K562 (cell line): ENCODE data around the gene TUT1. TPM values are rescaled to one million over a fixed set of nuclear protein-coding genes. Genes with fewer than 3 reads are reported as not detected.

Experiments used
- BHLHE40 ChIP-seq: IDR thresholded peaks from 2 replicates; pipeline ENCODE4 v1.6.1; 2011; ENCODE audit warnings: low read length, improper control_type of control experiment
- BMI1 ChIP-seq: fragments of 150-350 bp; IDR thresholded peaks from 2 replicates; pipeline ENCODE4 v1.6.1; 2014; ENCODE audit warnings: low read length
- CBX1 ChIP-seq: sonication (generic); IDR thresholded peaks from 2 replicates; pipeline ENCODE4 v1.6.1; 2016; ENCODE audit warnings: antibody characterized with exemption, low read depth, mild to moderate bottlenecking
- CGGBP1 ChIP-seq: fragments of 250-450 bp; sonication (Bioruptor Pico); IDR thresholded peaks from 2 replicates; pipeline ENCODE4 v1.9.0; 2021; ENCODE audit warnings: mild to moderate bottlenecking
- CSDE1 ChIP-seq, 2 experiments: fragments of 450-650 bp; IDR thresholded peaks; 2 replicates each; pipeline ENCODE4 v1.6.1; 2016; ENCODE audit warnings: mild to moderate bottlenecking in 1 of 2
- CTBP1 ChIP-seq: fragments of 450-650 bp; IDR thresholded peaks from 2 replicates; pipeline ENCODE4 v1.6.1; 2016; ENCODE audit warnings: borderline replicate concordance
- DMBX1 ChIP-seq: fragments of 250-450 bp; sonication (Bioruptor Pico); IDR thresholded peaks from 2 replicates; pipeline ENCODE4 v1.8.0; 2022; ENCODE audit warnings: inconsistent platforms, mild to moderate bottlenecking, moderate library complexity, borderline replicate concordance
- EP300 ChIP-seq: IDR thresholded peaks from 2 replicates; pipeline ENCODE4 v1.6.1; 2012; ENCODE audit warnings: low read length, improper control_type of control experiment
- FOXK2 ChIP-seq, 2 experiments: fragments of 450-650 bp; IDR thresholded peaks in 1 of 2; conservative IDR thresholded peaks in 1 of 2; 2 replicates each; pipeline ENCODE4 v1.6.1; 2016; ENCODE audit warnings: low read depth in 2 of 2, mild to moderate bottlenecking in 1 of 2
- GABPA ChIP-seq: fragments of 200-800 bp; sonication (Bioruptor generic); conservative IDR thresholded peaks from 2 replicates; pipeline ENCODE4 v1.6.1; 2016; ENCODE audit warnings: low read depth, missing genetic modification characterization, missing compliant biosample characterization
- GTF2E2 ChIP-seq: fragments of 200-800 bp; sonication (Bioruptor generic); IDR thresholded peaks from 2 replicates; pipeline ENCODE4 v1.6.1; 2016; ENCODE audit warnings: missing genetic modification characterization, missing compliant biosample characterization
- HNRNPUL1 ChIP-seq: fragments of 200-400 bp; formaldehyde crosslinking; IDR thresholded peaks from 2 replicates; pipeline ENCODE4 v1.6.1; 2017; ENCODE audit warnings: low read length
- MAX ChIP-seq: sonication (generic); formaldehyde crosslinking; IDR thresholded peaks from 2 replicates; pipeline ENCODE4 v1.9.0; 2022; ENCODE audit warnings: mild to moderate bottlenecking, missing genetic modification reagents
- MEF2D ChIP-seq: conservative IDR thresholded peaks from 2 replicates; pipeline ENCODE4 v1.6.1; 2016; ENCODE audit warnings: low read depth, missing genetic modification characterization, missing compliant biosample characterization
- SIX5 ChIP-seq, 2 experiments: IDR thresholded peaks; 2 replicates each; pipeline ENCODE4 v1.6.1; 2011; ENCODE audit warnings: low read length in 2 of 2, borderline replicate concordance in 1 of 2, low read depth in 1 of 2, mild to moderate bottlenecking in 1 of 2, moderate library complexity in 1 of 2; ENCODE audit not compliant: insufficient read depth in 1 of 2
- SMAD2 ChIP-seq: fragments of 150-350 bp; IDR thresholded peaks from 2 replicates; pipeline ENCODE4 v1.6.1; 2014; ENCODE audit warnings: low read depth, mild to moderate bottlenecking, low read length
- TCFL5 ChIP-seq: fragments of 250-450 bp; sonication (Bioruptor Pico); conservative IDR thresholded peaks from 2 replicates; pipeline ENCODE4 v1.6.1; 2021; ENCODE audit warnings: mild to moderate bottlenecking, moderate library complexity, matching md5 sums
- ZBTB1 ChIP-seq: sonication (generic); formaldehyde crosslinking; IDR thresholded peaks from 2 replicates; pipeline ENCODE4 v1.8.1; 2023; ENCODE audit warnings: missing genetic modification reagents, low read depth, mild to moderate bottlenecking, borderline replicate concordance
- ZBTB49 ChIP-seq: sonication (generic); formaldehyde crosslinking; IDR thresholded peaks from 2 replicates; pipeline ENCODE4 v1.8.0; 2022; ENCODE audit warnings: missing genetic modification reagents, mild to moderate bottlenecking, borderline replicate concordance
- ZC3H8 ChIP-seq: fragments of 450-650 bp; IDR thresholded peaks from 2 replicates; pipeline ENCODE4 v1.6.1; 2017
- ZEB2 ChIP-seq: fragments of 450-650 bp; IDR thresholded peaks from 2 replicates; pipeline ENCODE4 v1.6.1; 2016
- ZNF165 ChIP-seq: fragments of 250-450 bp; sonication (Bioruptor Pico); IDR thresholded peaks from 2 replicates; pipeline ENCODE4 v1.4.0; 2020; ENCODE audit warnings: borderline replicate concordance
- ZNF445 ChIP-seq: fragments of 250-450 bp; sonication (Bioruptor Pico); IDR thresholded peaks from 2 replicates; pipeline ENCODE4 v1.4.0; 2020; ENCODE audit warnings: low read depth, mild to moderate bottlenecking, moderate library complexity
- ZNF644 ChIP-seq: fragments of 200-800 bp; sonication (Bioruptor generic); IDR thresholded peaks from 2 replicates; pipeline ENCODE4 v1.6.1; 2016; ENCODE audit warnings: low read depth, missing genetic modification characterization, missing compliant biosample characterization
- ZNF707 ChIP-seq: fragments of 250-450 bp; sonication (Bioruptor Pico); conservative IDR thresholded peaks from 2 replicates; pipeline ENCODE4 v1.8.0; 2022; ENCODE audit warnings: inconsistent platforms, mild to moderate bottlenecking, moderate library complexity
- ZNF77 ChIP-seq: fragments of 250-450 bp; sonication (Bioruptor Pico); IDR thresholded peaks from 2 replicates; pipeline ENCODE4 v1.5.0; 2020
- ZSCAN29 ChIP-seq: fragments of 450-650 bp; IDR thresholded peaks from 2 replicates; pipeline ENCODE4 v1.6.1; 2017
- polyA plus RNA-seq, 8 experiments: library from polyadenylated mRNA; depleted of rRNA in 4 of 8; stranded (reverse) in 5 of 8; unstranded in 3 of 8; fragments of >200 nt; fragmentation: Nextera tagmentation in 2 of 8; fragmentation: Illumina TruSeq in 1 of 8; extraction: Ambion mirVana in 2 of 8; extraction: Trizol in 1 of 8; gene quantifications; 2 replicates each; pipeline versions ENCODE4 v1.2.1 to v1.2.3, GENCODE V29; 2011 to 2014; ENCODE audit warnings: inconsistent platforms in 1 of 8, missing spikeins in 1 of 8
- total RNA-seq, 7 experiments: library from RNA; depleted of rRNA in 6 of 7; stranded (reverse); fragments of >200 nt in 6 of 7; fragmentation: Illumina TruSeq in 2 of 7; extraction: Trizol in 2 of 7; gene quantifications; 2 replicates each; pipeline versions ENCODE4 v1.2.1 to v1.2.3, GENCODE V29; 2011 to 2021; ENCODE audit warnings: low replicate concordance in 1 of 7
- TF ChIP-seq, protein P1 (sequence below): fragments of 250-450 bp; sonication (Bioruptor Pico); IDR thresholded peaks from 2 replicates; pipeline ENCODE4 v1.5.0; 2022; ENCODE audit warnings: mild to moderate bottlenecking

TUT1 gene
- total and polyA plus RNA-seq, 9 of the 15 experiments (the other 6 are each of a cell fraction or from before 2014, with no cell fraction given): 0.66 to 44.3 (median 15.7) TPM

DNA sequence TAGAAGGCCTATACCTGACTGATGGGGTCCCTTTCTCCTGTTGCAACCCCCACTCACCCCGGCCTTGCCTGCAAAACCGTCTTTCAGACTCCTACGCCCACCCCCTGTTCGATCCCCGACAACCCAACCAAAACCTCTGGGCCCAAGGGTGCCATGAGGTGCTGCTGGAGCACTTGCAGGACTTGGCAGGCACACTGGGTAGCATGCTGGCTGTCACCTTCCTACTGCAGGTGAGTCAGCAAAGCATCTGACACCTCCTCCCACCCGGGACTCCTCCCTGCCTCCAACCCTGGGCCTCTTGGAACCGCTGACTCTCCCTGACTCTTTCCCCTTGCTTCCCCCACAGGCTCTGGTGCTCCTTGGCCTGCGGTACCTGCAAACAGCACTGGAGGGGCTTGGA, 23.0 kb upstream of the TUT1 start (continued):
- no peak for TF ChIP-seq TCFL5
- TF ChIP-seq BMI1: no peak
- no peak for TF ChIP-seq EP300
- no peak for TF ChIP-seq SIX5 (IDR thresholded peaks at IDR 0.05; ENCODE audit: borderline replicate concordance in 1 of 2, insufficient read depth in 1 of 2, low read depth in 1 of 2, low read length in 2 of 2)
- no peak for TF ChIP-seq ZNF644 (tag)
- TF ChIP-seq ZNF445 (CRISPR knock-in tag): no peak
- no peak for TF ChIP-seq CBX1
- no peak for TF ChIP-seq DMBX1 (CRISPR knock-in tag)
- peak; percentile 52 for TF ChIP-seq MAX (CRISPR knock-in tag)
- 0 out of 4 replicates have a peak, but pooled peaks of 1 of the 2 experiments have one; percentile 21 for TF ChIP-seq FOXK2 (conservative IDR thresholded peaks at IDR 0.05 in 1 of 2, IDR thresholded peaks at IDR 0.05 in 1 of 2; ENCODE audit: low read depth in 2 of 2)
- no peak for TF ChIP-seq ZBTB1 (CRISPR knock-in tag)
- TF ChIP-seq CSDE1 (IDR thresholded peaks at IDR 0.05): no peak
- TF ChIP-seq ZNF77 (CRISPR knock-in tag): no peak
- TF ChIP-seq ZNF165 (CRISPR knock-in tag): no peak
- TF ChIP-seq CGGBP1 (CRISPR knock-in tag): no peak
- no peak for TF ChIP-seq HNRNPUL1
- no peak for TF ChIP-seq ZSCAN29
- no peak for TF ChIP-seq ZBTB49
- TF ChIP-seq, protein P1, sequence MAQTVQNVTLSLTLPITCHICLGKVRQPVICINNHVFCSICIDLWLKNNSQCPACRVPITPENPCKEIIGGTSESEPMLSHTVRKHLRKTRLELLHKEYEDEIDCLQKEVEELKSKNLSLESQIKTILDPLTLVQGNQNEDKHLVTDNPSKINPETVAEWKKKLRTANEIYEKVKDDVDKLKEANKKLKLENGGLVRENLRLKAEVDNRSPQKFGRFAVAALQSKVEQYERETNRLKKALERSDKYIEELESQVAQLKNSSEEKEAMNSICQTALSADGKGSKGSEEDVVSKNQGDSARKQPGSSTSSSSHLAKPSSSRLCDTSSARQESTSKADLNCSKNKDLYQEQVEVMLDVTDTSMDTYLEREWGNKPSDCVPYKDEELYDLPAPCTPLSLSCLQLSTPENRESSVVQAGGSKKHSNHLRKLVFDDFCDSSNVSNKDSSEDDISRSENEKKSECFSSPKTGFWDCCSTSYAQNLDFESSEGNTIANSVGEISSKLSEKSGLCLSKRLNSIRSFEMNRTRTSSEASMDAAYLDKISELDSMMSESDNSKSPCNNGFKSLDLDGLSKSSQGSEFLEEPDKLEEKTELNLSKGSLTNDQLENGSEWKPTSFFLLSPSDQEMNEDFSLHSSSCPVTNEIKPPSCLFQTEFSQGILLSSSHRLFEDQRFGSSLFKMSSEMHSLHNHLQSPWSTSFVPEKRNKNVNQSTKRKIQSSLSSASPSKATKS (CRISPR knock-in tag): no peak
- 0 out of 2 replicates have a peak, but pooled peaks have one; percentile 47 for TF ChIP-seq ZEB2
- TF ChIP-seq BHLHE40: no peak
- no peak for TF ChIP-seq SMAD2
- TF ChIP-seq ZNF707: no peak
- TF ChIP-seq MEF2D: no peak
- no peak for TF ChIP-seq ZC3H8
- TF ChIP-seq CTBP1: peak; percentile 58; the same call in 1 of the 2 replicates
- TF ChIP-seq GTF2E2: no peak
- TF ChIP-seq GABPA (tag): no peak
